ENCODE results near the gene MAP3K10. TPM values are rescaled to one million over a fixed set of nuclear protein-coding genes. Genes with fewer than 3 reads are reported as not detected.

Gene MAP3K10
- polyA plus RNA-seq, 1 of the 3 experiments (the other 2 are of a cell fraction) = 10.7 TPM

- H3K4me3 ChIP-seq (ENCODE audit: low read depth in 2 of 2, low read length in 1 of 2) = no peak overlapping the region
- H3K36me3 ChIP-seq (replicated peaks in 1 of 2; ENCODE audit: control insufficient read depth in 1 of 2, insufficient read depth in 2 of 2, low read length in 1 of 2) = no peaks in the 10 kb centered on the region
- CTCF ChIA-PET = interaction anchor here (3.8 kb wide), 1 partner anchor 20 kb away, joined by 17 read pairs; no protein-coding TSS in a partner anchor
- H3K9me3 ChIP-seq = no peaks in the 10 kb centered on the region
- H3K4me2 ChIP-seq = no peak overlapping the region
- H3F3A ChIP-seq (replicated peaks; ENCODE audit: insufficient read depth) = peaks cover 7% of the 10 kb centered on the region
- no peak overlapping the region for H3K9ac ChIP-seq
- TF ChIP-seq YY1 (IDR thresholded peaks at IDR 0.05; ENCODE audit: low read depth) = no peak
- TF ChIP-seq EZH2phosphoT487 (IDR thresholded peaks at IDR 0.05; ENCODE audit: borderline replicate concordance, low read depth) = no peak
- no peak for TF ChIP-seq REST (IDR thresholded peaks at IDR 0.05; ENCODE audit: low read depth, low read length)
- no peak for TF ChIP-seq MAX (IDR thresholded peaks at IDR 0.05; ENCODE audit: low read depth)
- no peak for TF ChIP-seq SMC3 (IDR thresholded peaks at IDR 0.05; ENCODE audit: low read depth, low read length)
- no peak for TF ChIP-seq RXRA (IDR thresholded peaks at IDR 0.05; ENCODE audit: borderline replicate concordance, low read depth)
- TF ChIP-seq TAF1 (IDR thresholded peaks at IDR 0.05; ENCODE audit: borderline replicate concordance, low read depth, low read length) = no peak
- no peak for TF ChIP-seq MEF2A (IDR thresholded peaks at IDR 0.05; ENCODE audit: borderline replicate concordance, low read depth)
- no peak for TF ChIP-seq USF1 (IDR thresholded peaks at IDR 0.05; ENCODE audit: borderline replicate concordance, low read depth)
- TF ChIP-seq RCOR1 (IDR thresholded peaks at IDR 0.05; ENCODE audit: low read length) = no peak
- TF ChIP-seq CHD2 (IDR thresholded peaks at IDR 0.05; ENCODE audit: low read length, partially characterized antibody) = no peak
- TF ChIP-seq FOXJ3 (CRISPR knock-in tag; IDR thresholded peaks at IDR 0.05) = no peak
- no peak for TF ChIP-seq RAD21 (IDR thresholded peaks at IDR 0.05; ENCODE audit: low read length)
- no peak for TF ChIP-seq EP300 (IDR thresholded peaks at IDR 0.05; ENCODE audit: borderline replicate concordance in 1 of 2, low read depth in 1 of 2, low read length in 1 of 2)
- TF ChIP-seq IRF3 (IDR thresholded peaks at IDR 0.05; ENCODE audit: low read depth, low read length) = no peak
- no peak for TF ChIP-seq USF2 (IDR thresholded peaks at IDR 0.05; ENCODE audit: borderline replicate concordance, low read depth, low read length)
- no peaks in the 10 kb centered on the region for H3K4me1 ChIP-seq (ENCODE audit: control insufficient read depth in 1 of 2, insufficient read depth in 2 of 2, low read depth in 1 of 2, low read length in 1 of 2)
- H2AFZ ChIP-seq (ENCODE audit: low read depth) = no peak overlapping the region
- DNase-seq = no peak
- POLR2A ChIA-PET = no interaction called here
- H3K79me2 ChIP-seq (ENCODE audit: insufficient read depth) = no peaks in the 10 kb centered on the region
- WGBS (ENCODE audit: low lambda C conversion rate) = 79% methylated on average over 5 of the region's 5 CpGs
- H3K27ac ChIP-seq (ENCODE audit: low read depth in 2 of 2, low read length in 1 of 2) = no peak overlapping the region
- H4K20me1 ChIP-seq (ENCODE audit: insufficient read depth) = no peaks in the 10 kb centered on the region
- H3K27me3 ChIP-seq (ENCODE audit: insufficient read depth) = no peaks in the 10 kb centered on the region
- no peaks in the 10 kb centered on the region for H3K9me2 ChIP-seq
These were observed 31.5 kb upstream of the MAP3K10 start for GRCh38 chr19:40159744-40160143.

Data from SK-N-SH (cell line).